ENCODE results near the gene SHC2. TPM values are rescaled to one million over a fixed set of nuclear protein-coding genes. Genes with fewer than 3 reads are reported as not detected.

The SHC2 gene
- total and polyA plus RNA-seq, 2 of the 8 experiments (the other 6 are each of a cell fraction or from before 2014, with no cell fraction given): 4.4 to 7.3 TPM

DNA sequence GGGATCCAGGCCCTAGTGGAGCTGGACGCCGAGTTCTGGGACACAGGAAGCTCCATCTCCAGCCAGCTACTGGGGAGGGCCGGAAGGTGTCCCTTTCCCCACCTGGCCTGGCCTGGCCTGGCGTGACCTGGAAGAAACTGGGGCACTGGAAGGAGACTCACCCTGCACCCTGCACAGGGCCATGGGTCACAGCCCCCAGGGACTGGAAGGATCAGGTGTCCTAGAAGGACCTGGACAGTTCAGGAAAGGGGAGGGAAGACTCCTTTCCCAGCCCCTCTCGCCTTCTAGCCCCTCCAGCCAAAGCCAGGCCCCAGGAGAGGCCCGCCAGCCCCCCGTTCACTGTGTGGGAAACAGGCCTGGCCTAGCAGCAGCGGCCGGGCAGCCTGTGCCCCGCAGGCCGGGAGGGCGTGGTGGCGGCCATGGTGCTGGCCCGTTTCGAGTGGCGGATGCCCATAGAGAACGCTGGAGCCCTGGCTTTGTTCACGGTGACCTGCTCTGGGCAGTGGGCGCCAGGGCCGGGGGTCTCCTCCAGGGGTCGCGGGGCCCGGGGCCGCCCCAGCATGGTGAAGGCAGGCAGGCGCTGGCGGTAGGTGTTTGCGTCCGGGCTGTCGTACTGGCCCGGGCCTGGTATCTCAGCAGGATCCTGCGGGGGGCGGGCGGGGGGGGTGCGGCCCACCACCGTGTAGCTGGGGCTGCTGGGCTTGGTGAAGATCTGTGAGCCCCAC, 2.8 kb upstream of the SHC2 start (continued):
- TF ChIP-seq, protein P1, sequence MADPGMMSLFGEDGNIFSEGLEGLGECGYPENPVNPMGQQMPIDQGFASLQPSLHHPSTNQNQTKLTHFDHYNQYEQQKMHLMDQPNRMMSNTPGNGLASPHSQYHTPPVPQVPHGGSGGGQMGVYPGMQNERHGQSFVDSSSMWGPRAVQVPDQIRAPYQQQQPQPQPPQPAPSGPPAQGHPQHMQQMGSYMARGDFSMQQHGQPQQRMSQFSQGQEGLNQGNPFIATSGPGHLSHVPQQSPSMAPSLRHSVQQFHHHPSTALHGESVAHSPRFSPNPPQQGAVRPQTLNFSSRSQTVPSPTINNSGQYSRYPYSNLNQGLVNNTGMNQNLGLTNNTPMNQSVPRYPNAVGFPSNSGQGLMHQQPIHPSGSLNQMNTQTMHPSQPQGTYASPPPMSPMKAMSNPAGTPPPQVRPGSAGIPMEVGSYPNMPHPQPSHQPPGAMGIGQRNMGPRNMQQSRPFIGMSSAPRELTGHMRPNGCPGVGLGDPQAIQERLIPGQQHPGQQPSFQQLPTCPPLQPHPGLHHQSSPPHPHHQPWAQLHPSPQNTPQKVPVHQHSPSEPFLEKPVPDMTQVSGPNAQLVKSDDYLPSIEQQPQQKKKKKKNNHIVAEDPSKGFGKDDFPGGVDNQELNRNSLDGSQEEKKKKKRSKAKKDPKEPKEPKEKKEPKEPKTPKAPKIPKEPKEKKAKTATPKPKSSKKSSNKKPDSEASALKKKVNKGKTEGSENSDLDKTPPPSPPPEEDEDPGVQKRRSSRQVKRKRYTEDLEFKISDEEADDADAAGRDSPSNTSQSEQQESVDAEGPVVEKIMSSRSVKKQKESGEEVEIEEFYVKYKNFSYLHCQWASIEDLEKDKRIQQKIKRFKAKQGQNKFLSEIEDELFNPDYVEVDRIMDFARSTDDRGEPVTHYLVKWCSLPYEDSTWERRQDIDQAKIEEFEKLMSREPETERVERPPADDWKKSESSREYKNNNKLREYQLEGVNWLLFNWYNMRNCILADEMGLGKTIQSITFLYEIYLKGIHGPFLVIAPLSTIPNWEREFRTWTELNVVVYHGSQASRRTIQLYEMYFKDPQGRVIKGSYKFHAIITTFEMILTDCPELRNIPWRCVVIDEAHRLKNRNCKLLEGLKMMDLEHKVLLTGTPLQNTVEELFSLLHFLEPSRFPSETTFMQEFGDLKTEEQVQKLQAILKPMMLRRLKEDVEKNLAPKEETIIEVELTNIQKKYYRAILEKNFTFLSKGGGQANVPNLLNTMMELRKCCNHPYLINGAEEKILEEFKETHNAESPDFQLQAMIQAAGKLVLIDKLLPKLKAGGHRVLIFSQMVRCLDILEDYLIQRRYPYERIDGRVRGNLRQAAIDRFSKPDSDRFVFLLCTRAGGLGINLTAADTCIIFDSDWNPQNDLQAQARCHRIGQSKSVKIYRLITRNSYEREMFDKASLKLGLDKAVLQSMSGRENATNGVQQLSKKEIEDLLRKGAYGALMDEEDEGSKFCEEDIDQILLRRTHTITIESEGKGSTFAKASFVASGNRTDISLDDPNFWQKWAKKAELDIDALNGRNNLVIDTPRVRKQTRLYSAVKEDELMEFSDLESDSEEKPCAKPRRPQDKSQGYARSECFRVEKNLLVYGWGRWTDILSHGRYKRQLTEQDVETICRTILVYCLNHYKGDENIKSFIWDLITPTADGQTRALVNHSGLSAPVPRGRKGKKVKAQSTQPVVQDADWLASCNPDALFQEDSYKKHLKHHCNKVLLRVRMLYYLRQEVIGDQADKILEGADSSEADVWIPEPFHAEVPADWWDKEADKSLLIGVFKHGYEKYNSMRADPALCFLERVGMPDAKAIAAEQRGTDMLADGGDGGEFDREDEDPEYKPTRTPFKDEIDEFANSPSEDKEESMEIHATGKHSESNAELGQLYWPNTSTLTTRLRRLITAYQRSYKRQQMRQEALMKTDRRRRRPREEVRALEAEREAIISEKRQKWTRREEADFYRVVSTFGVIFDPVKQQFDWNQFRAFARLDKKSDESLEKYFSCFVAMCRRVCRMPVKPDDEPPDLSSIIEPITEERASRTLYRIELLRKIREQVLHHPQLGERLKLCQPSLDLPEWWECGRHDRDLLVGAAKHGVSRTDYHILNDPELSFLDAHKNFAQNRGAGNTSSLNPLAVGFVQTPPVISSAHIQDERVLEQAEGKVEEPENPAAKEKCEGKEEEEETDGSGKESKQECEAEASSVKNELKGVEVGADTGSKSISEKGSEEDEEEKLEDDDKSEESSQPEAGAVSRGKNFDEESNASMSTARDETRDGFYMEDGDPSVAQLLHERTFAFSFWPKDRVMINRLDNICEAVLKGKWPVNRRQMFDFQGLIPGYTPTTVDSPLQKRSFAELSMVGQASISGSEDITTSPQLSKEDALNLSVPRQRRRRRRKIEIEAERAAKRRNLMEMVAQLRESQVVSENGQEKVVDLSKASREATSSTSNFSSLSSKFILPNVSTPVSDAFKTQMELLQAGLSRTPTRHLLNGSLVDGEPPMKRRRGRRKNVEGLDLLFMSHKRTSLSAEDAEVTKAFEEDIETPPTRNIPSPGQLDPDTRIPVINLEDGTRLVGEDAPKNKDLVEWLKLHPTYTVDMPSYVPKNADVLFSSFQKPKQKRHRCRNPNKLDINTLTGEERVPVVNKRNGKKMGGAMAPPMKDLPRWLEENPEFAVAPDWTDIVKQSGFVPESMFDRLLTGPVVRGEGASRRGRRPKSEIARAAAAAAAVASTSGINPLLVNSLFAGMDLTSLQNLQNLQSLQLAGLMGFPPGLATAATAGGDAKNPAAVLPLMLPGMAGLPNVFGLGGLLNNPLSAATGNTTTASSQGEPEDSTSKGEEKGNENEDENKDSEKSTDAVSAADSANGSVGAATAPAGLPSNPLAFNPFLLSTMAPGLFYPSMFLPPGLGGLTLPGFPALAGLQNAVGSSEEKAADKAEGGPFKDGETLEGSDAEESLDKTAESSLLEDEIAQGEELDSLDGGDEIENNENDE (IDR thresholded peaks at IDR 0.05; ENCODE audit: insufficient replicate concordance, low read length): no peak
- TF ChIP-seq, protein P2, sequence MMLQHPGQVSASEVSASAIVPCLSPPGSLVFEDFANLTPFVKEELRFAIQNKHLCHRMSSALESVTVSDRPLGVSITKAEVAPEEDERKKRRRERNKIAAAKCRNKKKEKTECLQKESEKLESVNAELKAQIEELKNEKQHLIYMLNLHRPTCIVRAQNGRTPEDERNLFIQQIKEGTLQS (IDR thresholded peaks at IDR 0.05; ENCODE audit: insufficient read depth, low read depth, low read length): no peak
- TF ChIP-seq JUND (IDR thresholded peaks at IDR 0.05; ENCODE audit: low read length) (no peak), SIRT6 (IDR thresholded peaks at IDR 0.05; ENCODE audit: low read length) (no peak), RFX5 (IDR thresholded peaks at IDR 0.05; ENCODE audit: borderline replicate concordance, low read depth, low read length) (no peak), BRCA1 (IDR thresholded peaks at IDR 0.05; ENCODE audit: low read depth, low read length) (no peak), BACH1 (IDR thresholded peaks at IDR 0.05; ENCODE audit: low read length) (no peak), KDM5A (IDR thresholded peaks at IDR 0.05; ENCODE audit: low read length) (no peak)
- TF ChIP-seq, protein P3, sequence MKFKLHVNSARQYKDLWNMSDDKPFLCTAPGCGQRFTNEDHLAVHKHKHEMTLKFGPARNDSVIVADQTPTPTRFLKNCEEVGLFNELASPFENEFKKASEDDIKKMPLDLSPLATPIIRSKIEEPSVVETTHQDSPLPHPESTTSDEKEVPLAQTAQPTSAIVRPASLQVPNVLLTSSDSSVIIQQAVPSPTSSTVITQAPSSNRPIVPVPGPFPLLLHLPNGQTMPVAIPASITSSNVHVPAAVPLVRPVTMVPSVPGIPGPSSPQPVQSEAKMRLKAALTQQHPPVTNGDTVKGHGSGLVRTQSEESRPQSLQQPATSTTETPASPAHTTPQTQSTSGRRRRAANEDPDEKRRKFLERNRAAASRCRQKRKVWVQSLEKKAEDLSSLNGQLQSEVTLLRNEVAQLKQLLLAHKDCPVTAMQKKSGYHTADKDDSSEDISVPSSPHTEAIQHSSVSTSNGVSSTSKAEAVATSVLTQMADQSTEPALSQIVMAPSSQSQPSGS (IDR thresholded peaks at IDR 0.05; ENCODE audit: low read length): no peak

Data from H1 (cell line).